Smooth muscle cell (in vitro differentiated cells): ENCODE results near the gene HOXD1. TPM values are rescaled to one million over a fixed set of nuclear protein-coding genes. Genes with fewer than 3 reads are reported as not detected.

Experiments used
- DNase-seq: peaks from one replicate; lab custom pipeline; 2025; ENCODE audit not compliant: unreplicated experiment; lab: John Stamatoyannopoulos, UW
- H2AFZ ChIP-seq: fragments of 200-600 bp; sonication (generic); 2 replicates; pipeline ENCODE4 v1.6.0; 2016; ENCODE audit warnings: antibody characterized with exemption, low read depth, mild to moderate bottlenecking
- H3F3A ChIP-seq: fragments of 200-600 bp; sonication (generic); 2 replicates; pipeline ENCODE4 v1.6.0; 2017; ENCODE audit warnings: antibody characterized with exemption, low read depth
- H3K27ac ChIP-seq: fragments of 200-600 bp; sonication (generic); 2 replicates; pipeline ENCODE4 v1.5.1; 2016; ENCODE audit warnings: low read depth, mild to moderate bottlenecking
- H3K27me3 ChIP-seq: fragments of 200-600 bp; sonication (generic); 2 replicates; pipeline ENCODE4 v1.6.1; 2016; ENCODE audit warnings: low read depth, mild to moderate bottlenecking
- H3K36me3 ChIP-seq: fragments of 200-600 bp; sonication (generic); 2 replicates; pipeline ENCODE4 v1.5.1; 2016; ENCODE audit warnings: low read depth
- H3K4me1 ChIP-seq: fragments of 200-600 bp; sonication (generic); 2 replicates; pipeline ENCODE4 v1.5.1; 2016; ENCODE audit warnings: low read depth
- H3K4me2 ChIP-seq: fragments of 200-600 bp; sonication (generic); 2 replicates; pipeline ENCODE4 v1.6.0; 2016; ENCODE audit warnings: mild to moderate bottlenecking
- H3K4me3 ChIP-seq: fragments of 200-600 bp; sonication (generic); 2 replicates; pipeline ENCODE4 v1.5.1; 2016; ENCODE audit warnings: mild to moderate bottlenecking
- H3K79me2 ChIP-seq: fragments of 200-600 bp; sonication (generic); 2 replicates; pipeline ENCODE4 v1.6.0; 2016; ENCODE audit warnings: low read depth, mild to moderate bottlenecking
- H3K9ac ChIP-seq: fragments of 200-600 bp; sonication (generic); 2 replicates; pipeline ENCODE4 v1.6.0; 2016; ENCODE audit warnings: low read depth
- H3K9me3 ChIP-seq: fragments of 200-600 bp; sonication (generic); replicated peaks from 2 replicates; pipeline ENCODE4 v1.5.1; 2016; ENCODE audit warnings: low read depth
- H4K20me1 ChIP-seq: fragments of 200-600 bp; sonication (generic); 2 replicates; pipeline ENCODE4 v1.6.0; 2016; ENCODE audit warnings: low read depth
- WGBS: methylation state at CpG from one replicate; pipeline ENCODE4 v1.1.7; 2016; ENCODE audit warnings: low lambda C conversion rate; 5-methylcytosine and 5-hydroxymethylcytosine counted together
- polyA plus RNA-seq: library from polyadenylated mRNA; unstranded; fragments of >200 nt; fragmentation: Nextera tagmentation; extraction: Ambion mirVana; gene quantifications from 2 replicates; pipeline ENCODE4 v1.2.1, GENCODE V29; 2016
- total RNA-seq: library from RNA; depleted of rRNA; stranded (reverse); fragments of >200 nt; gene quantifications from 2 replicates; pipeline ENCODE4 v1.2.3, GENCODE V29; 2014
- TF ChIP-seq, protein P1 (sequence below): fragments of 200-600 bp; sonication (generic); IDR thresholded peaks from 2 replicates; pipeline ENCODE4 v1.5.1; 2017; ENCODE audit warnings: borderline replicate concordance, mild to moderate bottlenecking, antibody characterized with exemption; ENCODE audit not compliant: insufficient read depth, poor library complexity, severe bottlenecking

Gene HOXD1
- total and polyA plus RNA-seq, 2 experiments from 2014 or later = not detected

- Histone ChIP-seq H3F3A (no peaks in the 10 kb centered on the region), H3K4me3 (no peak overlapping the region), H3K27me3 (peaks cover 100% of the 10 kb centered on the region), H3K79me2 (no peaks in the 10 kb centered on the region), H3K36me3 (no peaks in the 10 kb centered on the region), H3K9ac (no peak overlapping the region), H4K20me1 (no peaks in the 10 kb centered on the region), H3K4me2 (no peak overlapping the region), H2AFZ (no peak overlapping the region), H3K9me3 (no peaks in the 10 kb centered on the region), H3K4me1 (no peaks in the 10 kb centered on the region), H3K27ac (no peak overlapping the region)
- WGBS = 35% methylated on average over 11 of the region's 11 CpGs
- DNase-seq = no peak
- TF ChIP-seq, protein P1, sequence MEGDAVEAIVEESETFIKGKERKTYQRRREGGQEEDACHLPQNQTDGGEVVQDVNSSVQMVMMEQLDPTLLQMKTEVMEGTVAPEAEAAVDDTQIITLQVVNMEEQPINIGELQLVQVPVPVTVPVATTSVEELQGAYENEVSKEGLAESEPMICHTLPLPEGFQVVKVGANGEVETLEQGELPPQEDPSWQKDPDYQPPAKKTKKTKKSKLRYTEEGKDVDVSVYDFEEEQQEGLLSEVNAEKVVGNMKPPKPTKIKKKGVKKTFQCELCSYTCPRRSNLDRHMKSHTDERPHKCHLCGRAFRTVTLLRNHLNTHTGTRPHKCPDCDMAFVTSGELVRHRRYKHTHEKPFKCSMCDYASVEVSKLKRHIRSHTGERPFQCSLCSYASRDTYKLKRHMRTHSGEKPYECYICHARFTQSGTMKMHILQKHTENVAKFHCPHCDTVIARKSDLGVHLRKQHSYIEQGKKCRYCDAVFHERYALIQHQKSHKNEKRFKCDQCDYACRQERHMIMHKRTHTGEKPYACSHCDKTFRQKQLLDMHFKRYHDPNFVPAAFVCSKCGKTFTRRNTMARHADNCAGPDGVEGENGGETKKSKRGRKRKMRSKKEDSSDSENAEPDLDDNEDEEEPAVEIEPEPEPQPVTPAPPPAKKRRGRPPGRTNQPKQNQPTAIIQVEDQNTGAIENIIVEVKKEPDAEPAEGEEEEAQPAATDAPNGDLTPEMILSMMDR = no peak
These were observed 39.6 kb upstream of the HOXD1 start for GRCh38 chr2:176148751-176149421.

DNA sequence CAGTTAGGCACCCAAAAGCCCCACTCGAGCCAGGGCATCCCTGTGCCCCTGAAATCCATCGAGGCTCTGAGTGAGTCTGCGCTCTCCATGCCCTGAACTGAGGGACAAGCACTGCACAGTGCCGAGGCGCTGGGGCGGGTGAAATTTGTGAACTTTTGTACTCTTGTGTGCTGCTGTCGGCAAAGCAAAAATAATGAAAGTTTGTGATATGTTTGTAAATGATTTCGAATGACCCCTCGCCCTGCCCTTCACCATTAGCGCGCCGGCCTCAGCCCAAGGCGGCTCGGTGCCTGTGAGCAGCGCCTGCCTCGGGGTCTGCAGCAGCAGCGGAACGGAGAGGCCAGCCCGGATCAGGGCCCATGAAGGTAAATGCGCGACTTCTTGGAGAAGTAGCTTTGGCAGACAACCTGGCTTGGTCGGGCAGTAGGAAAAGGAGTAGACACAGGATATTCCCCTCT, 39.0 kb upstream of the HOXD1 start:
- 17% methylated on average over 22 of the region's 22 CpGs for WGBS
- Histone ChIP-seq H3K27me3 (peaks cover 100% of the 10 kb centered on the region), H3K79me2 (no peaks in the 10 kb centered on the region), H3K9ac (no peak overlapping the region), H2AFZ (no peak overlapping the region), H3F3A (no peaks in the 10 kb centered on the region), H3K36me3 (no peaks in the 10 kb centered on the region), H3K9me3 (no peaks in the 10 kb centered on the region), H3K4me1 (no peaks in the 10 kb centered on the region), H3K27ac (no peak overlapping the region), H3K4me2 (no peak overlapping the region), H3K4me3 (no peak overlapping the region), H4K20me1 (no peaks in the 10 kb centered on the region)
- DNase-seq = no peak
- TF ChIP-seq, protein P1 = no peak

DNA sequence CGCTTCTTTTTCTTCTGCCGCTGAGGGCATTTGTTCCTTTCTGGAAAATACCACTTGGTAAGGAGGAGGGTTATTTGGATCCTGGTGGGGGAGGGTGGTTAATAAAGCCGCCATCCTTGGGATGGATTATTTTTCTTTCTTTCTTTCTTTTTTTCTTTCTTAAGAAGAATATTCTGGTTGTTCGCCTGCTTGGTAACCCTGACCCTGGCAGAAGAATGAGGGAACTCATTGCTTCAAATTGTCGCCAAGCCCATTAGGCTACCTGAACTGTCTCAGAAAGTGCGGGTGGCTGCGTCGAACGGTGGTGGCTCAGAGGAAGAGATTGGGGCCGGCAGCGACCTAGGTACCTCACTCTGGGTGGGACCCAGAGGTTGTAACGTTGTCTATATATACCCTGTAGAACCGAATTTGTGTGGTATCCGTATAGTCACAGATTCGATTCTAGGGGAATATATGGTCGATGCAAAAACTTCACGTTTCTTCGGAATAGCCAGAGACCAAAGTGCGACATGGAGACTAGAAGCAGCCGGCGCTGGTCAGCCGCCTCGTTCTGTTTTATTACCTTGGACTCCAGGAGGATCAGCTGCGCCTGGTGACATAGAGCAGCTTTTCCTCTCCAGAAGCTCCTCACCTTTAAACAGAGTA, 38.4 kb upstream of the HOXD1 start:
- H2AFZ ChIP-seq = no peak overlapping the region
- H3K4me2 ChIP-seq = no peak overlapping the region
- H3K4me1 ChIP-seq = no peaks in the 10 kb centered on the region
- H3F3A ChIP-seq = no peaks in the 10 kb centered on the region
- TF ChIP-seq, protein P1 = no peak
- H3K27ac ChIP-seq = no peak overlapping the region
- no peaks in the 10 kb centered on the region for H3K36me3 ChIP-seq
- H3K9me3 ChIP-seq = no peaks in the 10 kb centered on the region
- H3K27me3 ChIP-seq = peaks cover 100% of the 10 kb centered on the region
- H4K20me1 ChIP-seq = no peaks in the 10 kb centered on the region
- H3K9ac ChIP-seq = no peak overlapping the region
- DNase-seq = no peak
- no peak overlapping the region for H3K4me3 ChIP-seq
- 20% methylated on average over 24 of the region's 24 CpGs for WGBS
- H3K79me2 ChIP-seq = no peaks in the 10 kb centered on the region
